IPS DF 6.9 (cell line): ENCODE data around the gene SHB.

Source experiments
- DNase-seq: peaks from one replicate; pipeline ENCODE4 v3.0.0-alpha.2; 2013; ENCODE audit warnings: low read depth, low spot score
- H3K27ac ChIP-seq: one replicate; pipeline ENCODE4 v1.5.1; 2013; ENCODE audit warnings: low read length, control low read depth
- H3K27me3 ChIP-seq: 2 replicates; pipeline ENCODE4 v1.6.1; 2013; ENCODE audit warnings: mild to moderate bottlenecking, low read length; ENCODE audit not compliant: control insufficient read depth, insufficient read depth
- H3K36me3 ChIP-seq: 2 replicates; pipeline ENCODE4 v1.6.1; 2013; ENCODE audit warnings: low read length; ENCODE audit not compliant: control insufficient read depth, insufficient read depth
- H3K4me1 ChIP-seq: 2 replicates; pipeline ENCODE4 v1.6.1; 2013; ENCODE audit warnings: low read length; ENCODE audit not compliant: control insufficient read depth, insufficient read depth
- H3K4me3 ChIP-seq: 2 replicates; pipeline ENCODE4 v1.5.1; 2013; ENCODE audit warnings: mild to moderate bottlenecking, low read length
- H3K9me3 ChIP-seq: 2 replicates; pipeline ENCODE4 v1.6.1; 2013; ENCODE audit warnings: low read length, inconsistent platforms; ENCODE audit not compliant: control insufficient read depth, insufficient read depth
- WGBS: extraction: QIAGEN DNeasy Blood & Tissue Kit; methylation state at CpG from one replicate; pipeline ENCODE4 v1.1.7; 2013; ENCODE audit warnings: mixed read lengths, missing lambda C conversion rate; ENCODE audit not compliant: insufficient read length, insufficient coverage; 5-methylcytosine and 5-hydroxymethylcytosine counted together

Gene SHB

GRCh38 chr9:38041564-38042243, 27.3 kb downstream of the SHB start:
- H3K27ac ChIP-seq, result no peak overlapping the region
- no peaks in the 10 kb centered on the region for H3K9me3 ChIP-seq
- H3K36me3 ChIP-seq, result 0 out of 2 replicates have a peak, but pooled peaks cover 3% of the 10 kb centered on the region
- peaks cover 3% of the 10 kb centered on the region for H3K4me1 ChIP-seq
- DNase-seq, result no peak
- WGBS, result no CpG with 5 or more reads among the region's 21 CpGs
- no peak overlapping the region for H3K4me3 ChIP-seq
- no peaks in the 10 kb centered on the region for H3K27me3 ChIP-seq

DNA sequence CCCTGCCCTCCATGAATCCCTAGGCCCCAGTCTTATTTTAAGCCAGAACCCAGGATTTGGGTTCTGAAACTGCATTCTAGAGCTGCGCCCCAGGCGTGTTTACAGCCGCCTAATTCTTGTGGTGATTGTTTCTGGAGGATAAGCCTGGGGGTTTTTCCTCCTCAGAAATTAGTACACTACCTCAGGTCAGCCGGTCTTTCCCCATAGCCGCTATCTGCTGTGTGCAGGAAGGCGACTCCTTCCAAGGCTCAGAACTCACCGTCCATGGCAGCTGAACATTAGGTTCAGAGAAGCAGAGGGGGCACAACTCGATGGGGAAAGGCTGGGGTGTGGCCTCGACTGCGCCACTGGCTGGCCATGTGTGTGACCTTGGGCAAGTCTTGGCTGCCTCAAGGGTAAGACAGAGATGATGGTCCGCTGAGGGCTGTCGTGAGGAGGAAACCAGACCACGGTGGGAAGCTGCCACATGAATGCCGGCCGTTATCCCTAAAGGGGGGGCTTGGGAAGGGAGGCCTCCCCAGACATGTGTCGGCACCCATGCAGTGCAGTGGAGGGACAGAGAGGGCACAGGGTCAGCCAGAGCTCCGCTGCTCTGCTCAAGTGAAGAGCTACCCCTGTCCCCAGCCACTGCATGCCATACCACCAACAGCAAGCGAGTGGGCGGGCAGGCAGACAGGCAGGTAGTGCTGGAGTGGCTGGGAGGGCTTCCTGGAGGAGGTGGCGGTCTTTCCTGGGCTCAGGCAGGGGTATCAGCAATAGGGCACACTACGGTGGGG, 28.9 kb downstream of the SHB start:
- Histone ChIP-seq H3K4me3 (no peak overlapping the region), H3K36me3 (0 out of 2 replicates have a peak, but pooled peaks cover 3% of the 10 kb centered on the region), H3K27ac (no peak overlapping the region), H3K9me3 (no peaks in the 10 kb centered on the region), H3K27me3 (no peaks in the 10 kb centered on the region), H3K4me1 (no peaks in the 10 kb centered on the region; the same call in none of the 2 replicates)
- no peak for DNase-seq
- WGBS, result no CpG with 5 or more reads among the region's 21 CpGs

GRCh38 chr9:38039090-38039906, 29.7 kb downstream of the SHB start:
- no peak for DNase-seq
- H3K9me3 ChIP-seq, result no peaks in the 10 kb centered on the region
- H3K36me3 ChIP-seq, result no peaks in the 10 kb centered on the region
- H3K4me3 ChIP-seq, result no peak overlapping the region
- no CpG with 5 or more reads among the region's 16 CpGs for WGBS
- H3K4me1 ChIP-seq, result no peaks in the 10 kb centered on the region; the same call in none of the 2 replicates
- H3K27ac ChIP-seq, result no peak overlapping the region
- H3K27me3 ChIP-seq, result no peaks in the 10 kb centered on the region

- H3K4me1 ChIP-seq, result no peaks in the 10 kb centered on the region; the same call in none of the 2 replicates
- DNase-seq, result no peak
- no peaks in the 10 kb centered on the region for H3K9me3 ChIP-seq
- no peaks in the 10 kb centered on the region for H3K27me3 ChIP-seq
- WGBS, result no CpG with 5 or more reads among the region's 15 CpGs
- H3K27ac ChIP-seq, result no peak overlapping the region
- no peaks in the 10 kb centered on the region for H3K36me3 ChIP-seq
- no peak overlapping the region for H3K4me3 ChIP-seq
These were observed 30.5 kb downstream of the SHB start for GRCh38 chr9:38038307-38039089.

DNA sequence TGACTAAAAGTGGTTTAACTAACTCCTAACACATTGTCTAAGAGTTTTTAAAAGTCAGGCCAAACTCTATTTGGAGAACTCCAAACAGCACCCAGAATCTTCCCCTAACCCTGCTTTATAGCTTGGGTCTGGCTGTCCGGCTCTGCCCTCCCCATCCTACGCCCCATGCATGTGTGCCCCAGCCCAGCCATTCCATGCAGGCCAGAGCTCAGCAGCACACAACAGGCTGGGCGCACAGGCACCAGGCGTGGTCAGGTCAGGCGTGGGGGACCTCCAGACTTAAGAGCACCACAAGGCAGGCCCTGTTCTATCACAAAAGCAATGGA, 31.1 kb downstream of the SHB start:
- WGBS, result no CpG with 5 or more reads among the region's 5 CpGs
- Histone ChIP-seq H3K27ac (no peak overlapping the region), H3K27me3 (no peaks in the 10 kb centered on the region), H3K4me1 (no peaks in the 10 kb centered on the region; the same call in none of the 2 replicates), H3K36me3 (no peaks in the 10 kb centered on the region), H3K9me3 (no peaks in the 10 kb centered on the region), H3K4me3 (no peak overlapping the region)
- no peak for DNase-seq

DNA sequence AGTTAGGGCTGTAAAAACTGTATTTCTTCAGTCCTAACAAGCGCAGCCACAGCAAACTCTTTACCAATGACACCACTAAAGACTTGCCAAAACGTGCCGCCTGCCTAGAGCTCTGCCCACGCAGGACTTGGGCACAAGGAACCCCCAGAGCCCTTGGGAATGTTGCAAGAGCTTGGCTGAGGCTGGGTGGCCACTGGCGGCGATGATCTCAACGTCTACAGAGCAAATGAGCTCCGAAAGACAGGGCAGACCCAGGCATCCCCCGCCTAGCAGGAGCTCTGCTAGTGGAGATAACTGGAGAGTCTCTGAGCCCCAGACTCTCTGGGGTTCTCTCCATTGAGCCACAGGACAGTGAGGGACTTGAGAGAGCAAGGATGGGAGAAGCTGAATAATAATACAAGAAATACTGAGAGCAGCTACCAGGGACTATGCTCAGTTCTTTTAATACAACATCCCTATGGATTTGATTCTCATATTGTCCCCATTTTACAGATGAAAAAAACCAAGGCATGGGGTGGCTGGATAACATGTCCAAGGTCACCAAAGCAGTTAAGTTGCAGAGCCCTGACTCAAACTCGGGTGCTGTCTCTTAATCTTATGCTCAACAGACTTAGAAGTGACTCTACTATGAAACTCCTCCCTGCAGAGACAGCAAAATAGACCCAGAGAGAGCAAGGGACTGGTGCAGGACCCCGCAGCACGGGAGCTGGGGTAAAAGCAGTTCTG, 32.5 kb downstream of the SHB start:
- no CpG with 5 or more reads among the region's 12 CpGs for whole genome bisulfite sequencing
- DNase-seq, result no peak
- H3K27me3 ChIP-seq, result no peaks in the 10 kb centered on the region
- no peaks in the 10 kb centered on the region for H3K36me3 ChIP-seq
- H3K27ac ChIP-seq, result no peak overlapping the region
- H3K4me1 ChIP-seq, result no peaks in the 10 kb centered on the region; the same call in 1 of the 2 replicates
- no peak overlapping the region for H3K4me3 ChIP-seq
- no peaks in the 10 kb centered on the region for H3K9me3 ChIP-seq

- no CpG with 5 or more reads among the region's 8 CpGs for WGBS
- H3K4me3 ChIP-seq, result no peak overlapping the region
- no peaks in the 10 kb centered on the region; the same call in 1 of the 2 replicates for H3K4me1 ChIP-seq
- H3K9me3 ChIP-seq, result no peaks in the 10 kb centered on the region
- no peak for DNase-seq
- no peak overlapping the region for H3K27ac ChIP-seq
- H3K27me3 ChIP-seq, result no peaks in the 10 kb centered on the region
- no peaks in the 10 kb centered on the region for H3K36me3 ChIP-seq
These were observed 33.2 kb downstream of the SHB start for GRCh38 chr9:38035873-38036272.

DNA sequence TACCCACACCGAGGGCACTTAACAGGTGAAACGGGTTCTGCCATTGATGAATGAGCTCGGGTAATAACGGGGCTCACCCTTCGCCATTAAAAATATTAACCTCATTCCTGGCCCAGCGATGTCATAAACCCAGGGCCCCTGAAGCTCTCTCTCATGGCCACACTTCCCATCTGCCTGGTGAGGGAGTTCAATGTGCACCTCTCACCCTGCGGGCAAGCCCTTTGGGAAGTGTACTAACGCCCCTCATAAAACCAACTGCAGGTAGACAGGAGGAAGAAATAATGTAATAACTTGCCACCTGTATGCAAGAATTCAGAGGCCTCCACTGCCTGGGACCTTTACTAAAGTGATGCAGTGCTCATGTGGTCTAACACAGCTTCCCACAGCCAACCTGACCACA, 35.1 kb downstream of the SHB start:
- Histone ChIP-seq H3K4me3 (no peak overlapping the region), H3K27ac (no peak overlapping the region), H3K27me3 (no peaks in the 10 kb centered on the region), H3K36me3 (no peaks in the 10 kb centered on the region), H3K4me1 (no peaks in the 10 kb centered on the region), H3K9me3 (no peaks in the 10 kb centered on the region)
- no CpG with 5 or more reads among the region's 8 CpGs for WGBS
- DNase-seq, result no peak

DNA sequence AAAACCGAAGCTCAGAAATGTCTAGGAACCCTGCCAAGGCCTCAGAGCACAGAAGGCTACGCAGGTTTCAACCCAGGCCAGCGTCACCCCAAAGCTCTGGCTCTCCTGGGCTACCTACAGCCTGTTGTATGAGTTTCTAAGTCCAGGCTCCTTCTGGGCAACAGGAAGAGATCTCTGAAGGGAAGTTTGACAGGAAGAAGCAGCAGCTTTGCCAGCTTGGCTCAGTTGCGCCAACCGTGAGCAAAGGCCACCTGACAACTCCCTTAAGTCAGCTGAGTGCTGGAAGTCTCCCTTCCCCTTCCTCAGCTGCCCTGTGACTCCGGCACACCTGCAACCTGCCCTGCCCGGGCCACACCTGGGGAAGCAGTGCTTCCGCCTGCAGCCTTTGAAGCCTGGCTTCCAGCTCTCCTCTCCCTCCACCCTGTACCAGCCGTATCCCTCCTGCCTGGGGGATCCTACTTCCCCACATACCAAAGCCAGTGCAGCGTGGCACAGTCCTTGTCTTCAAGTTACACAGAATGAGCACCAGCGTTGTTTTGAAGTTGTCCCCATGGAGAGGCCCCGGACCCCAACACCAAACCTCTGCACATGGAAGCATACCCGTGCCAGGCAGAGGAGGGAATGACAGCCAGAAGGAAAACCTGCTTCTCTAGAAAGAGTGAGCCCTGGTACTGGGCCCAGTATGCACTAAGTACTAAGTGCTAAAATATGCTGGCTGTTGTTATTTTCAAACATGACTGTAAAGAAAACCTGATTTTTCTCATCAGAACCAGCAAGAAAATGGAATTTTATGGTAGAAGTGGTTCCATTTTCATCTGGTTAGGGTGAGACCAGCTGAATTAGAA, 36.5 kb downstream of the SHB start:
- no peak for DNase-seq
- no peaks in the 10 kb centered on the region for H3K27me3 ChIP-seq

More for the DNA sequence above, 36.5 kb downstream of the SHB start:
- H3K27ac ChIP-seq, result no peak overlapping the region
- 0 out of 2 replicates have a peak, but pooled peaks cover 1% of the 10 kb centered on the region for H3K4me1 ChIP-seq
- H3K36me3 ChIP-seq, result no peaks in the 10 kb centered on the region
- H3K4me3 ChIP-seq, result no peak overlapping the region
- no CpG with 5 or more reads among the region's 13 CpGs for WGBS
- no peaks in the 10 kb centered on the region for H3K9me3 ChIP-seq
